K562 (cell line): ENCODE measurements around the gene MALAT1. TPM values are rescaled to one million over a fixed set of nuclear protein-coding genes. Genes with fewer than 3 reads are reported as not detected.

Experiments used
- CUX1 ChIP-seq: fragments of 200-800 bp; sonication (Bioruptor generic); IDR thresholded peaks from 2 replicates; pipeline ENCODE4 v1.6.1; 2016; ENCODE audit warnings: missing genetic modification characterization, missing compliant biosample characterization
- FOXM1 ChIP-seq, 2 experiments: fragments of 450-650 bp in 1 of 2; sonication (generic) in 1 of 2; formaldehyde crosslinking in 1 of 2; IDR thresholded peaks; 2 replicates each; pipeline versions ENCODE4 v1.6.1 to v1.9.0; 2017 to 2022; ENCODE audit warnings: low read depth in 2 of 2, mild to moderate bottlenecking in 2 of 2, missing genetic modification reagents in 1 of 2, moderate library complexity in 1 of 2
- NFATC3 ChIP-seq: fragments of 450-650 bp; IDR thresholded peaks from 2 replicates; pipeline ENCODE4 v1.6.1; 2017; ENCODE audit warnings: mild to moderate bottlenecking
- NRF1 ChIP-seq, 2 experiments: fragments of 450-650 bp; IDR thresholded peaks in 1 of 2; conservative IDR thresholded peaks in 1 of 2; 2 replicates each; pipeline ENCODE4 v1.6.1; 2014; ENCODE audit warnings: mild to moderate bottlenecking in 2 of 2
- POLR2AphosphoS2 ChIP-seq: IDR thresholded peaks from 2 replicates; pipeline ENCODE4 v1.6.1; 2012; ENCODE audit warnings: low read length, improper control_type of control experiment
- SAP30 ChIP-seq: fragments of 200-600 bp; sonication (generic); IDR thresholded peaks from 2 replicates; pipeline ENCODE4 v1.6.1; 2012; ENCODE audit warnings: borderline replicate concordance, low read depth, mild to moderate bottlenecking, moderate library complexity, low read length, control low read depth, inconsistent platforms; ENCODE audit not compliant: insufficient read depth, poor library complexity, severe bottlenecking
- TCF3 ChIP-seq: sonication (generic); formaldehyde crosslinking; IDR thresholded peaks from 2 replicates; pipeline ENCODE4 v1.4.0; 2020; ENCODE audit warnings: mild to moderate bottlenecking, missing genetic modification reagents
- YY1 ChIP-seq, 3 experiments: IDR thresholded peaks; 2 replicates each; pipeline ENCODE4 v1.6.1; 2011; ENCODE audit warnings: low read length in 2 of 3, mild to moderate bottlenecking in 2 of 3, moderate library complexity in 2 of 3, borderline replicate concordance in 1 of 3, control low read depth in 1 of 3, low read depth in 1 of 3; ENCODE audit not compliant: insufficient read depth in 3 of 3, insufficient replicate concordance in 2 of 3, control insufficient read depth in 1 of 3, insufficient read length in 1 of 3; ENCODE audit errors: extremely low read depth in 1 of 3
- ZBTB40 ChIP-seq, 2 experiments: fragments of 450-650 bp in 1 of 2; sonication (generic) in 1 of 2; formaldehyde crosslinking in 1 of 2; IDR thresholded peaks; 2 replicates each; pipeline versions ENCODE4 v1.7.1 to v1.9.0; 2016 to 2022; ENCODE audit warnings: inconsistent platforms in 1 of 2, mild to moderate bottlenecking in 1 of 2, missing genetic modification reagents in 1 of 2
- polyA plus RNA-seq, 8 experiments: library from polyadenylated mRNA; depleted of rRNA in 4 of 8; stranded (reverse) in 5 of 8; unstranded in 3 of 8; fragments of >200 nt; fragmentation: Nextera tagmentation in 2 of 8; fragmentation: Illumina TruSeq in 1 of 8; extraction: Ambion mirVana in 2 of 8; extraction: Trizol in 1 of 8; gene quantifications; 2 replicates each; pipeline versions ENCODE4 v1.2.1 to v1.2.3, GENCODE V29; 2011 to 2014; ENCODE audit warnings: inconsistent platforms in 1 of 8, missing spikeins in 1 of 8
- total RNA-seq, 7 experiments: library from RNA; depleted of rRNA in 6 of 7; stranded (reverse); fragments of >200 nt in 6 of 7; fragmentation: Illumina TruSeq in 2 of 7; extraction: Trizol in 2 of 7; gene quantifications; 2 replicates each; pipeline versions ENCODE4 v1.2.1 to v1.2.3, GENCODE V29; 2011 to 2021; ENCODE audit warnings: low replicate concordance in 1 of 7

MALAT1 gene
- total and polyA plus RNA-seq, 9 of the 15 experiments (the other 6 are each of a cell fraction or from before 2014, with no cell fraction given): 363 to 8,715 (median 2,351) TPM

DNA sequence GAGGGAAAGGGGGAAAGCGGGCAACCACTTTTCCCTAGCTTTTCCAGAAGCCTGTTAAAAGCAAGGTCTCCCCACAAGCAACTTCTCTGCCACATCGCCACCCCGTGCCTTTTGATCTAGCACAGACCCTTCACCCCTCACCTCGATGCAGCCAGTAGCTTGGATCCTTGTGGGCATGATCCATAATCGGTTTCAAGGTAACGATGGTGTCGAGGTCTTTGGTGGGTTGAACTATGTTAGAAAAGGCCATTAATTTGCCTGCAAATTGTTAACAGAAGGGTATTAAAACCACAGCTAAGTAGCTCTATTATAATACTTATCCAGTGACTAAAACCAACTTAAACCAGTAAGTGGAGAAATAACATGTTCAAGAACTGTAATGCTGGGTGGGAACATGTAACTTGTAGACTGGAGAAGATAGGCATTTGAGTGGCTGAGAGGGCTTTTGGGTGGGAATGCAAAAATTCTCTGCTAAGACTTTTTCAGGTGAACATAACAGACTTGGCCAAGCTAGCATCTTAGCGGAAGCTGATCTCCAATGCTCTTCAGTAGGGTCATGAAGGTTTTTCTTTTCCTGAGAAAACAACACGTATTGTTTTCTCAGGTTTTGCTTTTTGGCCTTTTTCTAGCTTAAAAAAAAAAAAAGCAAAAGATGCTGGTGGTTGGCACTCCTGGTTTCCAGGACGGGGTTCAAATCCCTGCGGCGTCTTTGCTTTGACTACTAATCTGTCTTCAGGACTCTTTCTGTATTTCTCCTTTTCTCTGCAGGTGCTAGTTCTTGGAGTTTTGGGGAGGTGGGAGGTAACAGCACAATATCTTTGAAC is 6.8 kb downstream of the MALAT1 start (continued):
- no peak for TF ChIP-seq ZBTB40 (IDR thresholded peaks at IDR 0.05)
- TF ChIP-seq ZBTB40 (CRISPR knock-in tag; IDR thresholded peaks at IDR 0.05): no peak; the same call in 1 of the 2 replicates
- peak in 1 of 3 experiments; percentile 38 for TF ChIP-seq YY1 (IDR thresholded peaks at IDR 0.05; ENCODE audit: borderline replicate concordance in 1 of 3, control insufficient read depth in 1 of 3, extremely low read depth in 1 of 3, insufficient read depth in 3 of 3, insufficient read length in 1 of 3, insufficient replicate concordance in 2 of 3, low read depth in 1 of 3, low read length in 2 of 3)
- TF ChIP-seq NRF1 (conservative IDR thresholded peaks at IDR 0.05 in 1 of 2, IDR thresholded peaks at IDR 0.05 in 1 of 2): no peak
- TF ChIP-seq POLR2AphosphoS2: peak; percentile 45
- TF ChIP-seq TCF3 (CRISPR knock-in tag): no peak
- 0 out of 2 replicates have a peak, but pooled peaks have one; percentile 18 for TF ChIP-seq CUX1
- TF ChIP-seq NFATC3: peak; percentile 62; the same call in 1 of the 2 replicates
- TF ChIP-seq FOXM1 (IDR thresholded peaks at IDR 0.05; ENCODE audit: low read depth): no peak
- TF ChIP-seq FOXM1 (CRISPR knock-in tag; IDR thresholded peaks at IDR 0.05; ENCODE audit: low read depth): 0 out of 2 replicates have a peak, but pooled peaks have one; percentile 70
- TF ChIP-seq SAP30: no peak
